Stimulated activated CD4-positive, alpha-beta T cell treated with anti-CD3 and anti-CD28 coated beads, Interleukin-12 subunit alpha, Interleukin-12 subunit beta, amount 100 ng/mL, for 48 hours (primary cell): ENCODE data around the gene PITPNM3.

Source experiments
- DNase-seq, 3 donors: peaks; one replicate each; pipeline ENCODE4 v3.0.0-alpha.2; 2020; ENCODE audit warnings: low read depth in 2 of 3, low spot score in 1 of 3

PITPNM3 gene

GRCh38 chr17:6446516-6447100 lies 109.7 kb downstream of the PITPNM3 start:
- no peak for DNase-seq

- DNase-seq: no peak
These were observed 111.6 kb downstream of the PITPNM3 start for GRCh38 chr17:6444571-6445335.

- peak; percentile 89 to 93 (median 93) for DNase-seq
These were observed 112.4 kb downstream of the PITPNM3 start, which contains the start of gene PIMREG for GRCh38 chr17:6443692-6444570. TSS of gene PIMREG (plus strand) at chr17:6444455. CDS start at chr17:6445111, 656 bp downstream.

GRCh38 chr17:6442775-6443174 lies 113.6 kb downstream of the PITPNM3 start:
- DNase-seq: no peak

- DNase-seq: no peak
These were observed 116.4 kb downstream of the PITPNM3 start for GRCh38 chr17:6439951-6440350.

GRCh38 chr17:6437956-6438355 lies 118.4 kb downstream of the PITPNM3 start:
- no peak for DNase-seq

GRCh38 chr17:6437466-6437865 lies 118.9 kb downstream of the PITPNM3 start:
- no peak for DNase-seq

- DNase-seq: peak; percentile 32 to 46 (median 42)
These were observed 120.4 kb downstream of the PITPNM3 start for GRCh38 chr17:6435968-6436367.

GRCh38 chr17:6435051-6435450 lies 121.3 kb downstream of the PITPNM3 start, which contains the start of gene AIPL1:
TSS of gene AIPL1 (minus strand) at chr17:6435121. CDS start at chr17:6435104, 17 bp downstream.
- no peak for DNase-seq

GRCh38 chr17:6430769-6431168 lies 125.6 kb downstream of the PITPNM3 start:
- DNase-seq: no peak

GRCh38 chr17:6429266-6429665 lies 127.1 kb downstream of the PITPNM3 start:
- DNase-seq: no peak

GRCh38 chr17:6428207-6428965 lies 128.0 kb downstream of the PITPNM3 start:
- DNase-seq: no peak

GRCh38 chr17:6427279-6427781 lies 129.0 kb downstream of the PITPNM3 start:
- peak; percentile 19 to 45 (median 35) for DNase-seq

GRCh38 chr17:6426356-6427101 lies 129.8 kb downstream of the PITPNM3 start:
- no peak for DNase-seq

GRCh38 chr17:6425407-6425806 lies 130.9 kb downstream of the PITPNM3 start:
- DNase-seq: no peak

- DNase-seq: no peak
These were observed 132.4 kb downstream of the PITPNM3 start for GRCh38 chr17:6423931-6424330.

GRCh38 chr17:6422654-6423241 lies 133.6 kb downstream of the PITPNM3 start:
- no peak for DNase-seq

- DNase-seq: peak; percentile 55 to 72 (median 71)
These were observed 134.4 kb downstream of the PITPNM3 start for GRCh38 chr17:6421700-6422604.
